GM12878 (cell line): ENCODE data around the gene GZF1. TPM values are rescaled to one million over a fixed set of nuclear protein-coding genes. Genes with fewer than 3 reads are reported as not detected.
A peak's percentile ranks its signal among the peaks of the same experiment; 100 is the strongest.

Source experiments
- BACH1 ChIP-seq: fragments of 450-650 bp; IDR thresholded peaks from 2 replicates; pipeline ENCODE4 v1.6.1; 2017; ENCODE audit warnings: mild to moderate bottlenecking, borderline replicate concordance
- BHLHE40 ChIP-seq, 2 experiments: fragments of 450-650 bp in 1 of 2; IDR thresholded peaks; 2 replicates each; pipeline ENCODE4 v1.6.1; 2011 to 2017; ENCODE audit warnings: low read depth in 2 of 2, borderline replicate concordance in 1 of 2, improper control_type of control experiment in 1 of 2, low read length in 1 of 2, mild to moderate bottlenecking in 1 of 2
- CBX5 ChIP-seq: sonication (generic); IDR thresholded peaks from 2 replicates; pipeline ENCODE4 v1.6.1; 2016; ENCODE audit warnings: low read depth, moderate library complexity, mild to moderate bottlenecking, inconsistent platforms
- CHD1 ChIP-seq: IDR thresholded peaks from 2 replicates; pipeline ENCODE4 v1.6.1; 2012; ENCODE audit warnings: low read depth, low read length, improper control_type of control experiment
- CHD2 ChIP-seq: IDR thresholded peaks from 2 replicates; pipeline ENCODE4 v1.6.1; 2011; ENCODE audit warnings: low read depth, low read length, improper control_type of control experiment, borderline replicate concordance
- DPF2 ChIP-seq: fragments of 450-650 bp; IDR thresholded peaks from 2 replicates; pipeline ENCODE4 v1.6.1; 2017; ENCODE audit warnings: mild to moderate bottlenecking
- MXI1 ChIP-seq: fragments of 150-350 bp; IDR thresholded peaks from 2 replicates; pipeline ENCODE4 v1.6.1; 2011; ENCODE audit warnings: low read depth, mild to moderate bottlenecking, inconsistent platforms, low read length, improper control_type of control experiment
- NBN ChIP-seq: fragments of 450-650 bp; IDR thresholded peaks from 2 replicates; pipeline ENCODE4 v1.6.1; 2016
- NFIC ChIP-seq: IDR thresholded peaks from 2 replicates; pipeline ENCODE4 v1.6.1; 2012; ENCODE audit warnings: low read depth, mild to moderate bottlenecking, inconsistent platforms, low read length, moderate library complexity
- NRF1 ChIP-seq: conservative IDR thresholded peaks from 2 replicates; pipeline ENCODE4 v1.6.1; 2011; ENCODE audit warnings: mild to moderate bottlenecking, low read depth, low read length, improper control_type of control experiment
- POLR2A ChIP-seq: IDR thresholded peaks from 2 replicates; pipeline ENCODE4 v1.6.1; 2011; ENCODE audit warnings: low read depth, mild to moderate bottlenecking, low read length
- RAD51 ChIP-seq: fragments of 450-650 bp; IDR thresholded peaks from 2 replicates; pipeline ENCODE4 v1.6.1; 2016; ENCODE audit warnings: moderate library complexity, mild to moderate bottlenecking, inconsistent platforms
- RUNX3 ChIP-seq: IDR thresholded peaks from 2 replicates; pipeline ENCODE4 v1.6.1; 2012; ENCODE audit warnings: low read length, inconsistent platforms
- SIN3A ChIP-seq: IDR thresholded peaks from 2 replicates; pipeline ENCODE4 v1.6.1; 2012; ENCODE audit warnings: low read depth, low read length, improper control_type of control experiment
- TARDBP ChIP-seq: IDR thresholded peaks from 2 replicates; pipeline ENCODE4 v1.6.1; 2016; ENCODE audit warnings: borderline replicate concordance
- TCF12 ChIP-seq: IDR thresholded peaks from 2 replicates; pipeline ENCODE4 v1.6.1; 2011; ENCODE audit warnings: low read depth, mild to moderate bottlenecking, low read length
- TCF3 ChIP-seq: IDR thresholded peaks from 2 replicates; pipeline ENCODE4 v1.6.1; 2012; ENCODE audit warnings: low read depth, mild to moderate bottlenecking, low read length, borderline replicate concordance; ENCODE audit not compliant: insufficient read depth
- ZNF274 ChIP-seq: IDR thresholded peaks from one replicate; pipeline ENCODE4 v1.8.0; 2011; ENCODE audit not compliant: insufficient read length, insufficient read depth
- polyA plus RNA-seq, 11 experiments: library from polyadenylated mRNA; depleted of rRNA in 4 of 11; unstranded in 6 of 11; stranded (reverse) in 5 of 11; fragments of >200 nt; fragmentation: Nextera tagmentation in 4 of 11; fragmentation: Illumina TruSeq in 1 of 11; extraction: Ambion mirVana in 4 of 11; extraction: Trizol in 1 of 11; gene quantifications; 1 replicate in 1 of 11; 2 replicates in 10 of 11; pipeline versions ENCODE4 v1.2.1 to v1.2.3, GENCODE V29; 2011 to 2016; ENCODE audit warnings: inconsistent platforms in 2 of 11, missing spikeins in 2 of 11, low read depth in 1 of 11
- total RNA-seq, 4 experiments: library from RNA; depleted of rRNA in 3 of 4; stranded (reverse); fragments of >200 nt in 3 of 4; fragmentation: Illumina TruSeq in 1 of 4; extraction: Trizol in 1 of 4; gene quantifications; 2 replicates each; pipeline versions ENCODE4 v1.2.1 to v1.2.3, GENCODE V29; 2013 to 2021
- TF ChIP-seq, protein P1 (sequence below): IDR thresholded peaks from 2 replicates; pipeline ENCODE4 v1.6.1; 2011; ENCODE audit warnings: borderline replicate concordance, low read depth, mild to moderate bottlenecking, moderate library complexity, low read length; ENCODE audit not compliant: insufficient read depth, poor library complexity, severe bottlenecking
- TF ChIP-seq, protein P2 (sequence below): fragments of 450-650 bp; IDR thresholded peaks from 2 replicates; pipeline ENCODE4 v1.6.1; 2017; ENCODE audit warnings: mild to moderate bottlenecking, low read depth, inconsistent platforms; ENCODE audit not compliant: poor library complexity, severe bottlenecking
- TF ChIP-seq, protein P3 (sequence below): fragments of 150-350 bp; IDR thresholded peaks from 2 replicates; pipeline ENCODE4 v1.6.1; 2014; ENCODE audit warnings: mild to moderate bottlenecking, low read depth, low read length
- TF ChIP-seq, protein P4 (sequence below): IDR thresholded peaks from 2 replicates; pipeline ENCODE4 v1.6.1; 2012; ENCODE audit warnings: low read depth, low read length, improper control_type of control experiment
- TF ChIP-seq, protein P5 (sequence below): fragments of 450-650 bp; IDR thresholded peaks from 2 replicates; pipeline ENCODE4 v1.6.1; 2016; ENCODE audit warnings: mild to moderate bottlenecking

The GZF1 gene
- total and polyA plus RNA-seq, 10 of the 15 experiments (the other 5 are each of a cell fraction or from before 2014, with no cell fraction given), result 2.2 to 19.5 (median 9.7) TPM

DNA sequence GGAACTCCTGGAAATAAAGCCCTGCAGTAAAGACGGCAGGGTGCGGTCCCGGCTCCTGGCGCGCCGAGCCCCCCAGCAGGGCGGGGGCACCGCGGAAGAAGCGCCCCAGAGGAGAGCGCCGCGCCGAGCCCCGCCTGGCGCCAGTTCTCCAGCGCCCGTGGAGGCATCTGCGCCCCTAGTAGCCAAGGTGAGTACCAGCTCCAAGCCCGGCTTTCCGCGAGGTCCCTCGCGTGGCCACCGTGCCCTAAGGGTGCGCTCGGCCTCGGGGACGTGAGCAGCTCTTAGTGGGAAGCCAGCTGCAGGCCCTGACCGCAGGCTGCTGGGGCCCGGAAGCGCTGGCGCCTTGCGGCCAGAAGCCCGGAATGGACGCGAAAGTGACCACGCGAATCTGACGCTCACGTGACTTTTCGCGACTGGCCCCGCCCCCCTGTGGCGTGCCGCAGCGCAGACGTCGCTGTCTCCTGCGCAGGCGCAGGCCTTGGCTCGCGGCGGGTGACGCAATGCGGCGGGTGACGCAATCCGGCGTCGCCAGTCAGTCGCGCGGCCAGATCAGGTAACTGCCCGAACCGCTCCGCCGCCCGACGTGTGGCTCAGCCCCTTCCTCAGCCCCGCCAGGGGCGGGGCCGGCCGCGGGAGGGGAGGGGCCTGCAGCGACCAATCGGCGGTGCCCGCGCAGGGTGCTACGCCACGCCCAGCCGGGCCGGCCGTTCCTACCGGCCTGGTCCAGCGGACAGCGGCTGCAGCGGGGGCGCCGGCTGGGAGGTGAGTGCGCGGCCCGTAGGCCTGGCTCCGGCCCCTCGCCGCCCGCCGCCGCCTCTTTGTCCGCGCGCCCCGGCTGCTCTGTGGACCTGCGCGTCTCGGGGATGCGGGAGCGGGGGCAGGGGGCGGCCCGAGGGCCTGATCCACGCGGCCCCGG lies at the start of gene GZF1 (continued):
- TF ChIP-seq, protein P1, sequence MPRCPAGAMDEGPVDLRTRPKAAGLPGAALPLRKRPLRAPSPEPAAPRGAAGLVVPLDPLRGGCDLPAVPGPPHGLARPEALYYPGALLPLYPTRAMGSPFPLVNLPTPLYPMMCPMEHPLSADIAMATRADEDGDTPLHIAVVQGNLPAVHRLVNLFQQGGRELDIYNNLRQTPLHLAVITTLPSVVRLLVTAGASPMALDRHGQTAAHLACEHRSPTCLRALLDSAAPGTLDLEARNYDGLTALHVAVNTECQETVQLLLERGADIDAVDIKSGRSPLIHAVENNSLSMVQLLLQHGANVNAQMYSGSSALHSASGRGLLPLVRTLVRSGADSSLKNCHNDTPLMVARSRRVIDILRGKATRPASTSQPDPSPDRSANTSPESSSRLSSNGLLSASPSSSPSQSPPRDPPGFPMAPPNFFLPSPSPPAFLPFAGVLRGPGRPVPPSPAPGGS, result peak; percentile 19
- TF ChIP-seq CHD1, result peak; percentile 41; the same call in 1 of the 2 replicates
- 0 out of 2 replicates have a peak, but pooled peaks have one; percentile 13 for TF ChIP-seq TARDBP
- no peak for TF ChIP-seq ZNF274
- peak; percentile 69; the same call in 1 of the 2 replicates for TF ChIP-seq CHD2
- TF ChIP-seq TCF12, result peak; percentile 85
- TF ChIP-seq, protein P2, sequence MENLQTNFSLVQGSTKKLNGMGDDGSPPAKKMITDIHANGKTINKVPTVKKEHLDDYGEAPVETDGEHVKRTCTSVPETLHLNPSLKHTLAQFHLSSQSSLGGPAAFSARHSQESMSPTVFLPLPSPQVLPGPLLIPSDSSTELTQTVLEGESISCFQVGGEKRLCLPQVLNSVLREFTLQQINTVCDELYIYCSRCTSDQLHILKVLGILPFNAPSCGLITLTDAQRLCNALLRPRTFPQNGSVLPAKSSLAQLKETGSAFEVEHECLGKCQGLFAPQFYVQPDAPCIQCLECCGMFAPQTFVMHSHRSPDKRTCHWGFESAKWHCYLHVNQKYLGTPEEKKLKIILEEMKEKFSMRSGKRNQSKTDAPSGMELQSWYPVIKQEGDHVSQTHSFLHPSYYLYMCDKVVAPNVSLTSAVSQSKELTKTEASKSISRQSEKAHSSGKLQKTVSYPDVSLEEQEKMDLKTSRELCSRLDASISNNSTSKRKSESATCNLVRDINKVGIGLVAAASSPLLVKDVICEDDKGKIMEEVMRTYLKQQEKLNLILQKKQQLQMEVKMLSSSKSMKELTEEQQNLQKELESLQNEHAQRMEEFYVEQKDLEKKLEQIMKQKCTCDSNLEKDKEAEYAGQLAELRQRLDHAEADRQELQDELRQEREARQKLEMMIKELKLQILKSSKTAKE, result no peak
- TF ChIP-seq NFIC, result no peak
- TF ChIP-seq DPF2, result peak; percentile 82
- TF ChIP-seq, protein P3, sequence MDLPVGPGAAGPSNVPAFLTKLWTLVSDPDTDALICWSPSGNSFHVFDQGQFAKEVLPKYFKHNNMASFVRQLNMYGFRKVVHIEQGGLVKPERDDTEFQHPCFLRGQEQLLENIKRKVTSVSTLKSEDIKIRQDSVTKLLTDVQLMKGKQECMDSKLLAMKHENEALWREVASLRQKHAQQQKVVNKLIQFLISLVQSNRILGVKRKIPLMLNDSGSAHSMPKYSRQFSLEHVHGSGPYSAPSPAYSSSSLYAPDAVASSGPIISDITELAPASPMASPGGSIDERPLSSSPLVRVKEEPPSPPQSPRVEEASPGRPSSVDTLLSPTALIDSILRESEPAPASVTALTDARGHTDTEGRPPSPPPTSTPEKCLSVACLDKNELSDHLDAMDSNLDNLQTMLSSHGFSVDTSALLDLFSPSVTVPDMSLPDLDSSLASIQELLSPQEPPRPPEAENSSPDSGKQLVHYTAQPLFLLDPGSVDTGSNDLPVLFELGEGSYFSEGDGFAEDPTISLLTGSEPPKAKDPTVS, result no peak
- TF ChIP-seq, protein P4, sequence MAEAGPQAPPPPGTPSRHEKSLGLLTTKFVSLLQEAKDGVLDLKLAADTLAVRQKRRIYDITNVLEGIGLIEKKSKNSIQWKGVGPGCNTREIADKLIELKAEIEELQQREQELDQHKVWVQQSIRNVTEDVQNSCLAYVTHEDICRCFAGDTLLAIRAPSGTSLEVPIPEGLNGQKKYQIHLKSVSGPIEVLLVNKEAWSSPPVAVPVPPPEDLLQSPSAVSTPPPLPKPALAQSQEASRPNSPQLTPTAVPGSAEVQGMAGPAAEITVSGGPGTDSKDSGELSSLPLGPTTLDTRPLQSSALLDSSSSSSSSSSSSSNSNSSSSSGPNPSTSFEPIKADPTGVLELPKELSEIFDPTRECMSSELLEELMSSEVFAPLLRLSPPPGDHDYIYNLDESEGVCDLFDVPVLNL, result no peak
- TF ChIP-seq NBN, result peak; percentile 86
- peak; percentile 96 for TF ChIP-seq RUNX3
- TF ChIP-seq MXI1, result no peak; the same call in 1 of the 2 replicates
- peak; percentile 98 to 100 for TF ChIP-seq BHLHE40 (IDR thresholded peaks at IDR 0.05; ENCODE audit: borderline replicate concordance in 1 of 2, low read depth in 2 of 2, low read length in 1 of 2)
- TF ChIP-seq NRF1, result peak; percentile 89
- TF ChIP-seq SIN3A, result peak; percentile 59; the same call in 1 of the 2 replicates
- TF ChIP-seq POLR2A, result peak; percentile 90
- peak; percentile 49 for TF ChIP-seq BACH1
- peak; percentile 92 for TF ChIP-seq RAD51
- TF ChIP-seq, protein P5, sequence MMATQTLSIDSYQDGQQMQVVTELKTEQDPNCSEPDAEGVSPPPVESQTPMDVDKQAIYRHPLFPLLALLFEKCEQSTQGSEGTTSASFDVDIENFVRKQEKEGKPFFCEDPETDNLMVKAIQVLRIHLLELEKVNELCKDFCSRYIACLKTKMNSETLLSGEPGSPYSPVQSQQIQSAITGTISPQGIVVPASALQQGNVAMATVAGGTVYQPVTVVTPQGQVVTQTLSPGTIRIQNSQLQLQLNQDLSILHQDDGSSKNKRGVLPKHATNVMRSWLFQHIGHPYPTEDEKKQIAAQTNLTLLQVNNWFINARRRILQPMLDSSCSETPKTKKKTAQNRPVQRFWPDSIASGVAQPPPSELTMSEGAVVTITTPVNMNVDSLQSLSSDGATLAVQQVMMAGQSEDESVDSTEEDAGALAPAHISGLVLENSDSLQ, result peak; percentile 66
- peak; percentile 57; the same call in 1 of the 2 replicates for TF ChIP-seq TCF3
- TF ChIP-seq CBX5, result peak; percentile 48; the same call in 1 of the 2 replicates
